GM15510 (cell line): ENCODE measurements around the gene KCTD14.

Experiments
- POLR2A ChIP-seq: IDR thresholded peaks from 3 replicates; pipeline ENCODE4 v1.6.1; 2011; ENCODE audit warnings: borderline replicate concordance; ENCODE audit not compliant: insufficient read length; ENCODE audit errors: extremely low read depth

The KCTD14 gene

DNA sequence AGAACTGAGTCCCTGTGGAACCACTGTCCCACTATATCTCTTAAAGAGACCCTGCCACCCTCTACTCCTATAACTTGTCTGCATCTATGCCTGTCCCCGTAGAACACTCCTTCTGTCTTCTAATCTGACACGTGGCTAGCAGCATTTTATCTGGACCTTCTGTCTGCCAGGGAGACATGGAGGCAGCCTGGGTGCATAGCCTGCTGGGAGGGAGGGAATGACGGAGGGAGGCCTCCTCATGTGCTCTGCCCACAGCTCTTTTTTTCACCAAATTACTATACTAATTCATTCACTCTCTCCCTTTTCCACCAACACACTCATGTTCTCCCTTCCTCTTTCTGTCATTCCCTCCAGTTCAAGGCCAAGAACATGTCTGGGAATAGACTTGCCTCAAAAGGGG lies 33.0 kb upstream of the KCTD14 start:
- no peak for TF ChIP-seq POLR2A

- no peak for TF ChIP-seq POLR2A
Observed at GRCh38 chr11:78054971-78055370, 31.9 kb upstream of the KCTD14 start.

DNA sequence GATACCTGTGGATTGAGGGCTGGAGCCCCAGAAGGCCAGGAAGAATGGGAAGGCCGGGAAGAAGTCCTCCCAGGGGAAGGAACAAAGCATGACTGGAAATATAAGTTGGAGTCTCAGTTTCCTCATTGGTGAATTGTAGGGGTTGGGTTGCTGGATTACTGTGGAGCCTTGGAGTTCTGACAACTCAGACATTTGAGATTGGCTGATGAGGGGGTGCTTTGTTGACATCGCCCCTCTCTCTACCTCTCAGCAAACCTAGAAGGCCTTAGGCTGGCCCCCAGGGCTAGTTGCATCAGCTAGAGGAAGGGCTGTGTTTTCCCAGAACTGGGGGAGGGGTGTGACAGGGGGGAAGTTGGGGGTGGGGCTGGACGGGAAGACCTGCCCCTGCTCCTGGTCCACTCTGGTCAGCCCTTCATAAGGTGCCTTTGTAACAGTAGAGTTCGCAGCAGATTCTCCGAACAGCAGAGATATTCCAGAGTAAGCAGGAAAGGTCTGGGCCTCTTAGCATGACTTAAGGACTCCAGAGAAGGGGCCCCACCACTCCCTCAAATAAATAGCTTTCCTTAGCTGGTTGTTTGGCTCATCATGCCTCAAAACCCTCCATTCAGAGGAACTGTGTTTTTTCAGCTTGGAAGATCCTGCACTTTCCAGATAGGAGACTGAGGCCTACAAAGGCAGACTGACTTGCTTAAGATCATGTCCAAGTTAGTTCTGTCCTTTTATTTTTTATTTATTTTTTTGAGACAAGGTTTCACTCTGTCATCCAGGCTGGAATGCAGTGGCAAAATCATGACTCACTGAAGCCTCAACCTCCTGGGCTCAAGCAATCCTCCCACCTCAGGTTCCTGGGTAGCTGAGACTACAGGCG lies 28.1 kb upstream of the KCTD14 start:
- no peak for TF ChIP-seq POLR2A

DNA sequence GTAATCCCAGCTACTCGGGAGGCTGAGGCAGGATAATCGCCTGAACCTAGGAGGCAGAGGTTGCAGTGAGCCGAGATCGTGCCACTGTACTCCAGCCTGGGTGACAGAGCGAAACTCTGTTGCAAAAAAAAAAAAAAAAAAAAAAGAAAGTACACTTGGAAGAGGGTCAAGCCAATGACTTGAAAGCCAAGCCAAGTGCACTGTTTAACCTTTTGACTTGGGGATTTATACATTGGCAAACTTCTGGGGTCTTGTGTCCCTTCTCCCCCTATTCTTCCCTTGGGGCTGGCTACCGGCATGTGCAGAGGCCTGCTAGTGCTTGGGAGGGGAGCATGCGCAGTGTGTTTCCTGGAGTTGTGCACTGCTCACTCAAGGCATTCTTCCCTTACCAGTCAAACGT lies 26.3 kb upstream of the KCTD14 start:
- TF ChIP-seq POLR2A: no peak

GRCh38 chr11:78048561-78048960 lies 25.5 kb upstream of the KCTD14 start:
- TF ChIP-seq POLR2A: no peak

- TF ChIP-seq POLR2A: no peak
Observed at GRCh38 chr11:78046486-78046854, 23.4 kb upstream of the KCTD14 start.

- no peak for TF ChIP-seq POLR2A
Observed at GRCh38 chr11:78045851-78046485, 22.9 kb upstream of the KCTD14 start.

- TF ChIP-seq POLR2A: no peak
Observed at GRCh38 chr11:78044706-78045105, 21.6 kb upstream of the KCTD14 start.

DNA sequence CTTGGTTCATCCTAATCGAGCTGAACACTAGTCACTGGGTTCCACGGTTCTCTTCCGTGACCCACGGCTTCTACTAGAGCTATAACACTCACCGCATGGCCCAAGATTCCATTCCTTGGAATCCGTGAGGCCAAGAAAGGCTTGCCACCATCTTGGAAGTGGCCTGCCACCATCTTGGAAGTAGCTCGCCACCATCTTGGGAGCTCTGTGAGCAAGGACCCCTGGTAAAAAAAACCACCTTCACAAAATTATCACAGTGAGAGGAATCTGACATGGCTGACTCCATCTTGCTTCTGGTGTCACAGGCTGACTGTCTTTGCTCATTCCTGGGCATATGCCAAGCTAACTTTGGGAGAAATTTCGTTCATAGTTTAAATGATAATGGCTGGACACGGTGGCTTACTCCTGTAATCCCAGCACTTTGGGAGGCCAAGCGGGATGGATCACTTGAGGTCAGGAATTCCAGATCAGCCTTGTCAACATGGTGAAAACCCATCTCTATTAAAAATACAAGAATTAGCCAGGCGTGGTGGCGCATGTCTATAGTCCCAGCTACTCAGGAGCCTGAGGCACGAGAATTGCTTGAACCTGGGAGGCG lies 18.9 kb upstream of the KCTD14 start:
- no peak for TF ChIP-seq POLR2A

DNA sequence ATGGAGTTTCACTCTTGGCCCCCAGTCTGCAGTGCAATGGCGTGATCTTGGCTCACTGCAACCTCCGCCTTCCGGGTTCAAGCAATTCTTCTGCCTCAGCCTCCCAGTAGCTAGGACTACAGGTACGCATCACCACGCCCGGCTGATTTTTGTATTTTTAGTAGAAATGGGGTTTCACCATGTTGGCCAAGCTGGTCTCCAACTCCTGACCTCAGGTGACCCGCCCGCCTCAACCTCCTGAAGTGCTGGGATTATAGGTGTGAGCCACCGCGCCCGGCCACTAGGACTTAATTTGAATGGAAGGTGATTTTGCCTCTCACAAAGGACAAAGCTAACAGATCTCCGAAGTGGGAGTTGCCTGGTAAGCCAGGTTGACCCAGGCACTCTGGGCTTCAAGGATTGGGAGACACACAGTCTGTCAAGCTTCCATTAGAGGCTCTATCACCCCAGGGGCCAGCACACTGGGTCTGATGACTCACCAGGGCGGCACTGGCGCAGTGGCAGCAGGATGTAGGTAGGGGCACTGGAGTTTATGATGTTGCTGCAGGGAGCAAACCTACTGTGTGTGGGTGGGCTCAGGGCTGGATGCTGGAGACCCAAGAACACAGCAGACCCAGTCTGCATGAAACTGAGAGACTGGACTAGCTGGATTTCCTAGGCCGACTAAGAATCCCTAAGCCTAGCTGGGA lies 17.8 kb upstream of the KCTD14 start:
- no peak for TF ChIP-seq POLR2A

DNA sequence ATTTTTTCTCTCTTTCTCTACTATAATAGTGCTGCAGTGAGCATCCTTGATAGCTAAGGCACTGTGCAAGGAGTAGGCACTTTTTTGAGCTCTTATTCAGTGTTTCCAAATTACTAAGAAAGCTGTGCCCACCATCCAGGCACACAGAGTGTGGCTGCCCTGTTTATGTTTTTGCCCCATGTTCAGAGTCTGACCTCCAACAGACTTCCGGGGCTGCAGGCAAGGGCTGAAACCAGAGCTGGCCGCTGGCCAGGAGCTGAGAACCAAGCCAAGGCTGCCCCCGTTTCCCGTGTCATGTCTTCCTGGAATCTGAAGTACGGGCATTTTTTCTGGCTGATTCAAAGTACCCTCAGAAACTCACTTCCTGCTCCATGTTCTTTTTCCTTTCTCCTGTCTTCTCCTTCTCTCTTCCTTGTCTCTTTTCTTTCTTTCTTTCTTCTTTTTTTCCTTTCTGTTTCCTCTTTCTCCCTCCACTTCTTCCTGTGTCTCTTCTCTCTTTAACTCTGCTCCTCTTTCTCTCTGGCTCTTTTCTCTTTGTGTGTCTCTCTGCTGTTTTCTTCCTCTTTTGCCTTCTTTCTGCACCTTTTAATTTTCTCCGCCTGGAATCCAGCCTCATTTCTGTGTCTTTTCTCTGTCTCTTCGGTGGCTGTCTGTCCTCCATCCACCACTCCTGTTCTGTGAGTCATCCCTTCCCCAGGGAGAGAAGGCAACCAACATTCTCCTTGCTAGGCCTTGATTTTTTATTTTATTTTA lies 17.0 kb upstream of the KCTD14 start:
- no peak for TF ChIP-seq POLR2A

DNA sequence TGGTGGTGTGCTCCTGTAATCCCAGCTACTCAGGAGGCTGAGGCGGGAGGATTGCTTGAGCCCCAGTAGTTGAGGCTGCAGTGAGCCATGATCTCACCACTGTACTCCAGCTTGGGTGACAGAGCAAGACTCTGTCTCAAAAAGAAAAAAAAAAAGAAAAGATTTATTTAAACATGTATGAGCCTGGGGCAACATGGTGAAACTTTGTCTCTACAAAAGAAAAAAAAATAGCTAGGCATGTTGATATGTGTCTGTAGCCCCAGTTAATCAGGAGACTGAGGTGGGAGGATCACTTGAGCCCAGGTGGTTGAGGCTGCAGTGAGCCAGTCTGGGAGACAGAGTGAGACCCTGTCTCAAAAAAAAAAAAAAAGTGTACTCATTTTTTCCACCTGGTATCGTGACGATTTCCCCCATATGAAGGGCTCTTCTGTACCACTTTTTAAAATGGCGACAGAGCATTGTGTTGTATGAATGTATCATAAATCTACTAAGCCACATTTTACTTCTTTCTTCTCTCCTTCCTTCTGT lies 16.4 kb upstream of the KCTD14 start:
- no peak for TF ChIP-seq POLR2A

DNA sequence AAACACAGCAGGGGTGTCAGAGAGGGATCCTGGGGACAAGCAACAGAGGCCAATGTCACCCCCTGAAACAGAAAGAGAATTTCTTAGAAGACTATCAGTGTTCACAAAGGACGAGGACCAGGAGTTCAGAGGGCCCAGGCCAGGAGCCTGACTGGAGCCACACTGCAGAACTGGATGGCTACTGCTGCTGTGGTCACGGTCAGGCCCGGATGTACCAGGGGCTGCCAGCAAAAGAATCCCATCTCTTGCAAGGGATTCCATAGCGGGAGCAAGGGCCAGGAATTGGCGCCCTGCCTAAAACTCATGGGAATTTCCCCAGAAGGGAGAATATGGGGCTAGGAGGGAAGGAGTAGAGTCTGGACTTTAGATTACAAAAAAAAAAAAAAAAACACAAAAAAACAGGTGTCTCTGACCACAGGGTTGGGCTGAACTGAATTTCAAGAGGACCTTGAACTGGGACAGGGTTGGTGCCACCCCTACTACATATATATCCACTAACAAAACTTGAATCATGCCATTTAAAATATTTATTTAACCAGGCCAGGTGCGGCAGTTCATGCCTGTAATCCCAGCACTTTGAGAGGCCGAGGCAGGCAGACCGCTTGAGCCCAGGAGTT lies 15.7 kb upstream of the KCTD14 start:
- TF ChIP-seq POLR2A: no peak
